LNCaP clone FGC (cell line): ENCODE results near the gene BCL6.

Experiments
- DNase-seq: peaks from one replicate; pipeline ENCODE4 v3.0.0-alpha.2; 2011; ENCODE audit warnings: low read depth
- H3K4me3 ChIP-seq: 2 replicates; pipeline ENCODE4 v1.5.1; 2011; ENCODE audit warnings: mild to moderate bottlenecking, low read depth, low read length, control low read depth
- CTCF ChIP-seq: IDR thresholded peaks from 2 replicates; pipeline ENCODE4 v1.5.1; 2012; ENCODE audit warnings: mild to moderate bottlenecking; ENCODE audit not compliant: control insufficient read depth, insufficient read depth; ENCODE audit errors: extremely low read depth

Gene BCL6

GRCh38 chr3:187725224-187725623 is 20.0 kb downstream of the BCL6 start:
- DNase-seq = no peak
- no peak overlapping the region for H3K4me3 ChIP-seq
- no peak for TF ChIP-seq CTCF

DNA sequence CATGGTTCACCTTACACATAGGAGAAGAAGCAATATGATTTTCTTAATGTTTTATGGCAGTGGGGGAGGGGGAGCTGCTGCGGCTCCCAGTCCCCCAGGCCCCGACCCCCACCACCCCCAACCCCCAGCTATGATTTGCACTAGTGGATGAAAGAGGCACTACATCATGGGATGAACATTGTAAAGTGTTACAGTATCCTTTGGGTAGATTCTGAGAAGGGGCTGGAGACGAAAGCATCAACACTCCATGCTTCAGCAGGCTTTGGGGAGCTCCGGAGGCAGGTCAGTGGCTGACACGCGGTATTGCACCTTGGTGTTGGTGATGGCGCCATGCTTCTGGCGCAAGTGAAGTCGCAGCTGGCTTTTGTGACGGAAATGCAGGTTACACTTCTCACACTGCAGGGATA is 23.1 kb downstream of the BCL6 start:
- no peak for TF ChIP-seq CTCF
- no peak overlapping the region for H3K4me3 ChIP-seq
- no peak for DNase-seq

GRCh38 chr3:187721055-187721454 is 24.2 kb downstream of the BCL6 start:
- no peak for DNase-seq
- no peak for TF ChIP-seq CTCF

DNA sequence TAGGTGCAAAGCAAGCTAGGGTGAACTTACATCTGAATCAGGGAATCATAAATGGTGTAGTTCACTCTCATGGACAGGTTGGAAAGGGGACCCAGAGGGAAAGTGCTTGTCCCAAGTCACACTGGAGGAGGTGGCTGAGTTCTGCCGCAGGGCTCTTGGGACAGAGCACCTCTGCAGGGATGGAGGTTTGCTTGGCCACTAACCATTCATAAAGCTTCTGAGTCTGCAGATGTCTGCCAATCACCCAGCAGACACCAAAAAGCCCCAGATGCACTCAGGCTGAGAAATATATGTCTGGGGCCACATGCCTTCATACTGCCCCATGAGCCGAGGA is 25.0 kb downstream of the BCL6 start:
- no peak for TF ChIP-seq CTCF
- no peak overlapping the region for H3K4me3 ChIP-seq
- DNase-seq = no peak

More at GRCh38 chr3:187721055-187721454, 24.2 kb downstream of the BCL6 start:
- no peak overlapping the region for H3K4me3 ChIP-seq

- TF ChIP-seq CTCF = no peak
- no peak for DNase-seq
- no peak overlapping the region for H3K4me3 ChIP-seq
These were observed 25.5 kb downstream of the BCL6 start for GRCh38 chr3:187719628-187720336.

DNA sequence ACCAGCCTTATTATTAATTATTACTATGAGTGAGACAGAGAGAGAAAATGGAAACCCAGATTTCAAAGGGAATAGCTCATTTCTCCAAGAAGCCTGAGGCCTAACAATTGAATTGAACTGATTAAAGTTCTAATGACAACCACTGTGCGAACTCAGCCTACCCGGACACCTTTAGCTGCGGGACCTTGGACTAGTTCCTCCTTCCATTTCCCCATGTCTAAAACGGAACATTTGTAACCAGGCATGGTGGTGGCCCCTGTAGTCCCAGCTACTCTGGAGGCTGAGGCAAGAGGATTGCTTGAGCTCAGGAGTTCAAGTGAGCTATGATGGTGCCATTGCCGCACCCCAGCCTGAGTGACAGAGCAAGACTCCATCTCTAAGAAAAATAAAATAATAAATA is 26.5 kb downstream of the BCL6 start:
- no peak for TF ChIP-seq CTCF
- no peak for DNase-seq
- no peak overlapping the region for H3K4me3 ChIP-seq

- no peak overlapping the region for H3K4me3 ChIP-seq
- no peak for DNase-seq
- no peak for TF ChIP-seq CTCF
These were observed 27.7 kb downstream of the BCL6 start for GRCh38 chr3:187717572-187717971.
